ENCODE data around the gene RBM19.
"Not testable (repeated sequence)": the region's sequence is repeated elsewhere in the genome, so short reads cannot be mapped to it uniquely, and the experiment has no call there.

Gene RBM19

GRCh38 chr12:113930249-113930648 is 35.9 kb downstream of the RBM19 start:
- no peak for DNase-seq

GRCh38 chr12:113929312-113929989 is 36.7 kb downstream of the RBM19 start:
- DNase-seq: no peak

DNA sequence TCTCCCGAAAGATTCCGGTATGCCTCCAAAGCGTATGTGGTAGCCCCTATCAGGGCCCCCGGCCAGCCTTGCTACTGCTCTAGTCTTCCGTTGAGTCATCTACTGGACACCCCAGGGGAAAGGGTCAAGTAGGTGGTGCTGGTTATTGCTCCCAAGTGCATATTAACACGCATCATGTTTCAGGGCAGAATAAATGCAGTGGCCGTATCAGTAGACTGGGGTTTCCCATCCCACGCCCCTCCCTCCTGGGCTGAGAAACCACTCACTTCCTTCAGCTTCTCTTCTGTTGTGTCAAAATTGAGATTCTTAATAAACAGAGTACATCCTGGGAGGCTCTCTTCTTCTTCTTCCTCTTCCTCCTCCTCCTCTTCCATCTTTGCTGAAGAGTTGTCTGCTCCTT is 39.3 kb downstream of the RBM19 start:
- no peak for DNase-seq

DNA sequence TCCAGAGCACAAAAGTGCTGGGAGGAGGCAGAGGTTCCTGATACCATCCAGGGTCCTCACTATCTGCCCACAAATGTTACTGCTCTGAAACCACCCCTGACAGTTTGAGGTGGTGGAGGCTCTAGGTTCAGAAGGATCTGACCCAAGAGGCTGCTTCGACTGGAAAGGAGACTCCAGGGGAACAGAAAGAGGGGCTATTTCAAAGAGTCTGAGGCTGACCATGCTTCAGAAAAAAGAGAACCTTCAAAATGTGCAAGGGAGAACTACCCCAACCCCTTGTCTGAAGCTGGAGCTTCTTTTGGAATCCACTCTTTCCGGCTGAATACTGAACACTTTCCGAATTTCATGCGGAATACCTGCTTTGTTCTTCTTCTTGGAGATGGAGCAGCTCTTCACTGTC is 41.8 kb downstream of the RBM19 start:
- no peak for DNase-seq

GRCh38 chr12:113923251-113923650 is 42.9 kb downstream of the RBM19 start:
- no peak for DNase-seq

- DNase-seq: no peak
Measured at GRCh38 chr12:113921430-113921829, 44.7 kb downstream of the RBM19 start.

DNA sequence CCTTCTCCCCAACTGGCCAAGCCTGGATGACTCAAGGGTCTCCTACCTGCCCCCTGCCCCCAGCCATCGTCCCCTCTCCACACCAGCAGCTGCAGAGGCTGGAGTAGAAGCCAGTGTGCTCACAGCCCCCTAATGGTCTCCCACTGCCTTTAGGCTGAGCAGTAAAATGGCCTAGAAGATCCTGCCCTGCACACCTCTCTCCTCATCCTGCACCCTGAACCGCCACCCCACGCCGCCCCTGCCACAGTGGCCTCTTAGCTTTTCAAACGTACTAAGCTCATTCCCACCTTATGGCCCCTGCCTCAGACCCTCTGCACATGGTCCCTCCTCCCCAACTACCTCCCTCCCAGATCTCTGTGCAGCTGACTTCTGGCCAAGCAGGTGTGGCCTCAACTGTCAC is 46.3 kb downstream of the RBM19 start:
- no peak for DNase-seq

DNA sequence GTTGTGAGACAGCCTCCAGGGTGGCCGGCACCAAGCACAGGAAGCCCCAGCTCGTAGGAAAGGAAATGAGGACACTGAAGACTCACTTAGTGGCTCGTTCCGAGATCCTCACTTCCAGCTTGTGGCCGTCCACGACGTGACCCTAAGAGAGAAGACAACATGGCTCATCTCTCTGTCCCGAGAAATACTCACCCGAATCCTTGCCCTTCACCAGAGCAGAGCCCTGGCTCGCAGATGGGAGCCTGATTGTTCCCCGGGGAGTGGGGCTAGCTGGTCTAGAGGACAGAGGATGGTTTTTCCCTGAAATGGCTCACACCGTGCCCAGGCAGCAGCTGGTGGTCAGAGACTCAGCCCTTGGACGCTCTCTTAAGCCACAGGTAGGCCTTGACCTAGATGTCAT is 47.8 kb downstream of the RBM19 start:
- DNase-seq: no peak

DNA sequence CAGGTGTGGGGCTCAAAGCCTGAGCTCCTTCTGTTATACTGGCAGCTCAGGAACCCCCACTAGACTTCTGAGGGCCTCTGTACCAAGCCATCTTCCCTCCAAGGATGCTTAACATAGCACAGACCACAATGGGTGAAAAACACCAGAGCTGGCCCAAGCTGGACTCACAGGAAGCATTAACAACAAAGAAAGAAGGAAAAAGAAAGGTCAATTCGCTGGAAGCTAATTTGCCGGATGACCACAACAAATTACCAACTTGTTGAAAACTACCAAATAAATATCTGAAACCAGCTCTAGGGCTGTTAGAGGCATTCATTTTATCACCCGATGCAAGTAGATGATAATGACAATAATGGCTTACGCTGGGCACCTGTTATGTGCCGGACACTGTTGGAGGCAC is 48.7 kb downstream of the RBM19 start:
- no peak for DNase-seq

GRCh38 chr12:113914806-113915205 is 51.3 kb downstream of the RBM19 start:
- no peak for DNase-seq

- DNase-seq: no peak
Measured at GRCh38 chr12:113914176-113914575, 51.9 kb downstream of the RBM19 start.

DNA sequence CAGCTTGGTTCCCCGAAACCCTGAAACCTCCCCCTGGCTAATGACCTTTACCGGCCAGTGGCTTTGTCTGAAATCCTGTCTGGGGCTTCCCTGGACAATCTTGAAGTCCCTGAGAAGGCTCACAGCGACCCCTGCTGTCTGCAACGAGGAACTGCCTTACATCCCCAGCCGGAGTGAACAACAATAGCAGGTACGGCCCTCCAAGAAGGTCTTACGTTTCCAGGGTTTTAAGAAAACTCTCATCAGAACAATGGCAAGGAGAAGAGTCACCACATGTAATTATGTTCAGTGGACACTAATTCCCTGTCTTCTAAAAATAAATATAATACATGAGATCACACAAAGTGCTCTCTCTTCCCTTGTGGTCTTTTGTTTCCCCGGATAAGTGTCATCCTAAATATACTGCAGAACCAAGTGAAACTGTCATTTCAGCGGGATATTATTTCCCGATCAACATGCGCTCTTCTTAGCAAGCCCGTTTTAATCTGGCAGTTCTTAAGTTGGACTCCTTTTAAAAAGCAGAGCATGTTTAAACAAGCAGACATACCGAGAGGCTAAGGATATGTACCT is 53.3 kb downstream of the RBM19 start:
- DNase-seq: peak; percentile 47

- no peak for DNase-seq
Measured at GRCh38 chr12:113911971-113912759, 54.0 kb downstream of the RBM19 start.

DNA sequence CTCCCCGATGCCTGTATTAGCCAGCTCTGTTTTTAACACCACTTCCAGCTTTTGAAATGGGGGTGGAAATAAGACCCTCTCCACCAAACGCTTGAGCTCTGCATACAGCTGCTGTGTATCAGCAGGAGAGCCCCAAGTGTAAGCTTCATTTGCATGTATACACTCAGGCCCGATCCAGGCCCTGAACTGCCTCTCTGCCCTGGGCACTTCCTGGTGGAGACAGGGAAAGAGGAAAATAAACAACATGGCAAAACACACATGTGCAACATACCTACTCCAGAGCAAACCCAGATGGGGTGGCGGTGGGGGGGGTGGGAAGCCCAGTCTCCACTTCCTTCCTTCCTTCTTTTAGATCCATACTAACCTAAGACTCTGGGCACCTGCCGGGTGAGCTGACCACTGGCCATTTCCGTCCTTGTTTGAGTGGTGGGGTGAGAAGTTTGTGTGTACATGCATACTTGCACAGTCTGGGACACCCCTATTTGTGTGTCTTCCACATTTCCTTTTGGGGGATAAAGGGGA is 55.3 kb downstream of the RBM19 start:
- DNase-seq: no peak

DNA sequence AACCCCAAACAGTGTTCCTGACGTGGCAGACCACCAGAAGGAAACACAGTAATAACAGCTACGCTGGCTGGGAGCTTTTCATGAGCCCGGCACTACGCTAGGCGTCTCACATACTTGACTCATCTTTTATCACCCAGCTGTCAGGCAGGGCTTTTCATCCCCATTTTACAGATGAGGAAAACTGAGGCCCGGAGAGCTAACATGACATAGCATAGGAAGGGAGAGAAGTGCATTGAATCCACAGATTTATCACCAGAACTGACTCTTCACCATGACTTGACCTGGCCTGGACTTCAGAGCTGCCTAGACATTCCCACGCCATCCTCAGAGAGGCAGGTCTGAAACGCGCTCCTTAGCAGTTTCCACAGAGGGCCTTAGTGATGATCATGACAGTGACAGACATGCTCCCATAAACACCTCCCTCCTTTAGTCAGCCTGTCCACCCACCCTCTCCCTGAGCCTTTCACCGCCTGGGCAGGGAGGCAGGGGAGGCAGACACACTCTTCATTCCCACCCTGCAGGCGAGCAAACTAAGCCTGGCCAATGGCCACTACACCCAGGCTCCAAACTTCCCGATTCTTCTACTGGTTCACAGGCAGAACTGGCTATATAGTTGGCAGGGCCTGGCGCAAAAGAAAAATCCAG is 56.2 kb downstream of the RBM19 start:
- DNase-seq: no peak

DNA sequence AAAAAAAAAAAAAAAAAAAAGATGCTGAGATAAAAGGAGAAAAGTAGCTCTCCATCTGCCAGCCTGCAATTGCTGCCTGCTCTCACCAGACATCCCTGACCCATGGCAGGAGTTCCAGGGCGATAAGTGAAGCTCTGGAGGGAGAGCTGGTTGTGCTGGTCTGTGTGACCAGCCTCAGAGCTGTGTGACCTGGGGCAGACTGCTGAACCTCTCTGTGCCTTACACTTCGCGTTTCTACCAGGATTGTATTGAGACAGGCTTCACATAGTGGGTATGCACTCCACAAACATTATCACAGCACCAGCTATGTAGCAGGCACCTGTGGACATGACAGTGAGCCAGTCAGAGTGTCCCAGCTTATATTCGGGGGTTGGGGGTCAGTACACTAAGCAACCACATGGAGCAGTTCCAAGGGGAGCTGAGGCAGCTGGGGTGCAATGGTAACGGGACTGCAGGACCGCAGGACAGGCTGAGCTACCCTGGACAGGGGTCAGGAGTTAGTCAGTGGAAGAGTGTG is 57.5 kb downstream of the RBM19 start:
- DNase-seq: no peak

GRCh38 chr12:113907446-113908180 is 58.5 kb downstream of the RBM19 start:
- DNase-seq: no peak

- DNase-seq: no peak
Measured at GRCh38 chr12:113906411-113907200, 59.5 kb downstream of the RBM19 start.

- DNase-seq: no peak
Measured at GRCh38 chr12:113905829-113906228, 60.3 kb downstream of the RBM19 start.

- no peak for DNase-seq
Measured at GRCh38 chr12:113903381-113903863, 62.7 kb downstream of the RBM19 start.

DNA sequence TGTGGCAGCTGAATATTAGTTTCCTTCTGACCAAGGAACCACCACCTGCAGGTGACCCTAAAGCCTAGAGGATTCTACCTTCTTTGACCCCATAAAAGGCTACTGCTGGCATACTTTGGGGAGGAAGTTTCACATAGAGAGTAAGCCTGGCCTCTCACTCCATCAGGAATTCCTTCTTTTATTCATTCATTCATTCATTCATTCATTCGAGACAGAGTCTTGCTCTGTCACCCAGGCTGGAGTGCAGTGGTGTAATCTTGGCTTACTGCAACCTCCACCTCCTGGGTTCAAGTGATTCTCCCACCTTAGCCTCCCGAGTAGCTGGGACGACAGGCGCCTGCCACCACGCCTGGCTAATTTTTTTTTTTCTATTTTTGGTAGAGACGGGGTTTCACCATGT is 64.8 kb downstream of the RBM19 start:
- not testable (repeated sequence) for DNase-seq
